ENCODE results near the gene ACO2. TPM values are rescaled to one million over a fixed set of nuclear protein-coding genes. Genes with fewer than 3 reads are reported as not detected.

ACO2 gene
- total and polyA plus RNA-seq, 2 of the 13 experiments (the other 11 are each of a cell fraction or from before 2014, with no cell fraction given) = 19.2 to 45.6 TPM

- TF ChIP-seq PITX1 (CRISPR knock-in tag; IDR thresholded peaks at IDR 0.05) (peak; percentile 80; the same call in 1 of the 2 replicates), KIAA2018 (CRISPR knock-in tag; IDR thresholded peaks at IDR 0.05; ENCODE audit: borderline replicate concordance) (no peak), KDM2A (CRISPR knock-in tag; IDR thresholded peaks at IDR 0.05; ENCODE audit: borderline replicate concordance, low read depth) (peak; percentile 98), FOXO1 (CRISPR knock-in tag; IDR thresholded peaks at IDR 0.05) (peak; percentile 76), ZNF562 (CRISPR knock-in tag; IDR thresholded peaks at IDR 0.05; ENCODE audit: borderline replicate concordance) (no peak), MEIS1 (CRISPR knock-in tag; IDR thresholded peaks at IDR 0.05; ENCODE audit: borderline replicate concordance) (peak; percentile 91), ZNF761 (CRISPR knock-in tag; conservative IDR thresholded peaks at IDR 0.05) (peak; percentile 94), IKZF5 (CRISPR knock-in tag; IDR thresholded peaks at IDR 0.05) (peak; percentile 98), ZBTB3 (CRISPR knock-in tag; IDR thresholded peaks at IDR 0.05; ENCODE audit: borderline replicate concordance, low read depth) (peak; percentile 95), SNRNP70 (IDR thresholded peaks at IDR 0.05; ENCODE audit: low read depth, low read length) (no peak), ZNF773 (CRISPR knock-in tag; IDR thresholded peaks at IDR 0.05; ENCODE audit: borderline replicate concordance) (peak; percentile 94; the same call in 1 of the 2 replicates), NPAS2 (CRISPR knock-in tag; IDR thresholded peaks at IDR 0.05; ENCODE audit: borderline replicate concordance) (no peak), AGO1 (IDR thresholded peaks at IDR 0.05; ENCODE audit: low read depth, low read length, poor library complexity, severe bottlenecking) (peak; percentile 90), ZBTB21 (CRISPR knock-in tag; IDR thresholded peaks at IDR 0.05) (peak; percentile 61), ZFP91 (CRISPR knock-in tag; IDR thresholded peaks at IDR 0.05; ENCODE audit: borderline replicate concordance) (peak; percentile 89), WIZ (CRISPR knock-in tag; IDR thresholded peaks at IDR 0.05) (peak; percentile 42; the same call in 1 of the 2 replicates), FOSL1 (CRISPR knock-in tag; IDR thresholded peaks at IDR 0.05; ENCODE audit: borderline replicate concordance) (no peak)
Observed at GRCh38 chr22:41446639-41447434, 22.1 kb upstream of the ACO2 start, which contains the start of gene TOB2 (continued).

All from HepG2 (cell line).